Hepatocyte (in vitro differentiated cells): ENCODE results near the gene LAMB4.

Experiments
- EZH2 ChIP-seq: fragments of 200-600 bp; sonication (generic); IDR thresholded peaks from 2 replicates; pipeline ENCODE4 v1.6.1; 2016; ENCODE audit warnings: antibody characterized with exemption, mild to moderate bottlenecking, borderline replicate concordance
- TF ChIP-seq, protein P1 (sequence below): fragments of 200-600 bp; sonication (generic); IDR thresholded peaks from 2 replicates; pipeline ENCODE4 v1.5.1; 2016; ENCODE audit warnings: antibody characterized with exemption, mild to moderate bottlenecking; ENCODE audit not compliant: poor library complexity

- TF ChIP-seq, protein P1, sequence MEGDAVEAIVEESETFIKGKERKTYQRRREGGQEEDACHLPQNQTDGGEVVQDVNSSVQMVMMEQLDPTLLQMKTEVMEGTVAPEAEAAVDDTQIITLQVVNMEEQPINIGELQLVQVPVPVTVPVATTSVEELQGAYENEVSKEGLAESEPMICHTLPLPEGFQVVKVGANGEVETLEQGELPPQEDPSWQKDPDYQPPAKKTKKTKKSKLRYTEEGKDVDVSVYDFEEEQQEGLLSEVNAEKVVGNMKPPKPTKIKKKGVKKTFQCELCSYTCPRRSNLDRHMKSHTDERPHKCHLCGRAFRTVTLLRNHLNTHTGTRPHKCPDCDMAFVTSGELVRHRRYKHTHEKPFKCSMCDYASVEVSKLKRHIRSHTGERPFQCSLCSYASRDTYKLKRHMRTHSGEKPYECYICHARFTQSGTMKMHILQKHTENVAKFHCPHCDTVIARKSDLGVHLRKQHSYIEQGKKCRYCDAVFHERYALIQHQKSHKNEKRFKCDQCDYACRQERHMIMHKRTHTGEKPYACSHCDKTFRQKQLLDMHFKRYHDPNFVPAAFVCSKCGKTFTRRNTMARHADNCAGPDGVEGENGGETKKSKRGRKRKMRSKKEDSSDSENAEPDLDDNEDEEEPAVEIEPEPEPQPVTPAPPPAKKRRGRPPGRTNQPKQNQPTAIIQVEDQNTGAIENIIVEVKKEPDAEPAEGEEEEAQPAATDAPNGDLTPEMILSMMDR, result no peak
- TF ChIP-seq EZH2, result no peak
Observed at GRCh38 chr7:107998660-107999480, 131.3 kb downstream of the LAMB4 start.
